Activated CD4-positive, alpha-beta T cell treated with anti-CD3 and anti-CD28 coated beads, Interleukin-2, amount 50 U/mL, for 4 hours (primary cell): ENCODE results near the gene STX10.
"Not testable (repeated sequence)": the region's sequence is repeated elsewhere in the genome, so short reads cannot be mapped to it uniquely, and the experiment has no call there.

Source experiments
- DNase-seq, 2 experiments: peaks; one replicate each; pipeline ENCODE4 v3.0.0-alpha.2; 2020

STX10 gene

DNA sequence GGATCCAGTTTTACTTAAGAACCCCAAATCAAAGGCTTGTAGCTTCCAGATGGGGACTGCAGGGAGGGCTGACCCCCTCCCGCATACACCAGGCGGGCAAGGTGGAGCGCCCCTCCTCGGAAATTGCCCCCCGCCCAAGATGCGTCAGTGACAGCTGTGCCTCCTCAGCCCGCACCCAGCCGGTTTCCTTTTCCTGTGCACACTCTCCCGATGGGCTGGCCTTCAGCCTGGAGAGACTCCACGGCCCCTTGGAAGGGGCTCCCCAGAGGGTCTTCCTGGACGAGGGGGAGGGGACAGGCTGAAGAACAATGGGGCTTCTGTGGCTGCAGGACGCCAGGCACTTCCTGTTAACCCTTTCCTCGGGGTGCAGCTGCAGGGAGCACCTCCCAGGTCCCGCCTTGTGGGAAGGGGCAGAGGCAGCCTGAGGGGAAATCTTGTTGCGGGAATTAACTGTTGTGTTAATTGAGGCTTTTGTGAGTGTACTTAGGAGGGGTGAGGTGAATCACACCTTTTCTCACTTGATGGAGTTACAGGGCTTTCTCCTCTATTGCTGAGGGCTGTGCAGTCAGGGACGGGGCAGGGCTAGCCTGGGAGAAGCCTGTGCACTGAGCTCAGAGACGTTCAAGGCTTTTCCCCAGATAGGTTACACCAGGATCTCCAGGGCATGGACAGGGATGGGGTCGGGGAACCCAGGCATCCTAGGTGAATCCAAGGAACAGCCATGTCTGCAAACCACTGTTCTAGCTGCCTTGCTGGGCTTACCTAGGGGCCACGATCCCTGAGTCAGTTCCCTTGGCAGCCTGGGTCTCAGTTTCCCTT is 14.4 kb upstream of the STX10 start:
- DNase-seq, result peak in 1 of 2 experiments; percentile 11

DNA sequence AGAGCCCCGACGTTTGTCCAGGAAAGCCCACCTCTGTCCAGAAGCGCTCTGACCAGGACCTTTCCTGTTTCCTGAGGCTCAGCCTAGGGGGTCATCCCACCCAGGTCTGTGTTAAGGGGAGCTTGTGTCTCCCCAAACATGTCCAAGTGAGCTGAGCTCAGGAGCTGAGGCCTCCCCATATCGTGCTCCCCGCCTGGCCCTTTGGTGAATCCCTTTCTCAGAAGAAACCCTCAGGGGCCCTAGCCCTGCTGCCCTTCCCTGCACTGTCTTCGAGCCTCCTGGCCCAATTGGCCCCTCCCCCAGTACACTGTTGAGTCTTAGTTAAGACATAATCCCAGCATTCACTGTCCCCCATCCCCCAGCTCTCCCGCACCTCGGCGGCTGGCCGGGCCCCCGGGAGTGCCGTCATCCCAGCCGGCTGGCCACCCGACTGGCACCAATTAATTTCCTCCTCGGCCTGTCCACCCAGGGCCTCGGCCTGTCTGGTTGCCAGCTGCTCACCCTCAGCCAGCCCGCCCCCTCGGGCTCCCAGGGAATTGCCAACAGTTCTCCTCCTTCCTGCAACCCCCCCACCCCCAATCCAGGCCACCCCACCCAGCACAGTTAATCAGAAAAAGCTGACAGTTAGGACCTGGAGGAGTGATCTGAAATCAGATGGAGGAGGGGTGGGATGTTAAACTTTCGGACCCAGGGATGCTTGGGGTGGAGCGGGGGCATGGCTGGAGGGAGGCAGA is 13.6 kb upstream of the STX10 start:
- peak in 1 of 2 experiments; percentile 18 for DNase-seq

- DNase-seq, result peak; percentile 85 to 88
These were observed 12.8 kb upstream of the STX10 start for GRCh38 chr19:13162724-13163608.

DNA sequence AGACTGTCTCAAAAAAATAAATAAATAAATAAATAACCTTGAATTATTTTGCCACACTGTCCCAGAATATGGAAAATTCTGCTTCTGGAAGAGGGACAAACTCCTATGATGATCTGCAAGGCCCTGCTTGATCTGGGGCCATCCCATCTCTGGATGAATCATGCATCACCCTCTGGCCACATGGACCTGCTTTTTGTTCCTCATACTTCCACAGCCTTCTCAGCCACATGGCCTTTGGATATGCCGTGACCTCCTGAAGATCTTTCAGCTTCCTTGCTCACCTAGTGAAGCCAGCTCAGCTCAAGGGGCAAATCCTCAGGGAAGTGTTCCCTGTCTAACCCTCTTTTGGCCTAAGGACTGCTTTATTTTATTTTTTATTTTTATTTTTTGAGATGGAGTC is 10.4 kb upstream of the STX10 start:
- no peak for DNase-seq

- no peak for DNase-seq
These were observed 9.5 kb upstream of the STX10 start for GRCh38 chr19:13159713-13160112.

DNA sequence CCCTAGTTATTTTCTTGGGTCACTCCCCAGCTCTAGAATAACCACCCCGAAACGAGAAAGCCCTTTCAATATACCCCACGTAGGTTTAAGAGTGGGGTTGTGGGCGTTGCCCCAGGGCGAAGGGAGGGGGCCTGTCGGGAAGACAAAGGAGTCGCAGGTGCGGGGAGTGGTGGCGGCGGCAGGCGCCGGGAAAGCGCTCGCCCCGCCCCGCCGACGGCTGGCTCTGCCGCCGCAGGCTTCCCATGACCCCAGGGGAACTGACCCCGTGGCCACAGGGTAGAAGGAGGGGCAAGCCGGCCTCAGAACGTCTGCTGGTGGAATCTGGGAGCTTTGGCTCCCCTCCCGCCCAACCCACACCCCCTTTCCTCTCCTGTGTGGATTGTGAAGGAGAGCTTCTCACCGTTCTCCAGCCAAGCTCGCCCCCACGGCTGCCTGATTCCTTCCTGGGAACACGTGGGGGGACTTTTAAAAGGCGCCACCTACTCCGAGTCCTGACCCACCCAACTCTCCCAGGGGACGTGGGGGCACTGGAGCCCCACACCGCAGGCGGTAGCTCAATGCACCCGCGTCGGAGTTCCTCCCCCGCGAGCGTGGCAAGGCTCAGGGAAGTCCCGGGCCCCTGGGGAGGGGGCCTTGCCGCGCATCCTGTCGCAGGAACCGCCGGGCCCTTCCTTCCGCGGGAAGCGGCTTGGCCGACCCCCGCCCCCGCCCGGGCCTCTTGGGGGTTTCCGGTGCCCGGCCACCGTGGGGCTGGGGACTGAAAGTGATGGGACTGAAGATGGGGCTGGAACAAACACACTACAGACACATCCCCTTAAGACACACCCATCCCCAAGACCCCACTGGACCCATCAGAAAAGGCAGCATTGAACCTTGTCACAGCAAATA is 5.5 kb upstream of the STX10 start:
- DNase-seq, result peak; percentile 46 to 55

DNA sequence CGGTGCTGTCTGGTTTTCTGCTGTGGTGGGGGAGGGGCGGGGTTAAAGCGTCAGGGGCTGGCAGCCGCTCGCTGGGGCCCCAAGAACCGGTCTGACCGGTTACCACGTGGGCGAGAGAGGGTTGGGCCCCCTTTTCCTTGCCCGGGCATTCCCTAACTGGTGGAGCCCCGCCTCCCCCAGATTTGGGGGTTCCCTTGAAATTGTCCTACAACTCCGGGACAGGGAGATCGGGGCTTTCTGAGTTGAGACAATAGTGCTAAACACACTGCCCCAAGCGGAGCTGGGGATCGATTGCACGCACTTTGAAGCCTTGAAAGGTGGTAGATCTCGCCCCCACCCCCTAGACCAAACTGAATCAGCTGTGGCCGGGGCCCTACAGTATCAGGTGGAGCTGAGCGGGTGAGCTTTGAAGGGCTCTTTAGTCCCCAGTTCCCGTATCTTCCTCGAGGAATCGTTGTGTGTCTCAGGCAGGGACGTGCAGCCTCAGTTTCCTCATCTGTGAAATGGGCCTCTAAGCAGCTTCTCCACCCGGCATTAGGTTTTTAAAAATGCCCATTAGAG is 4.8 kb upstream of the STX10 start:
- peak; percentile 71 to 75 for DNase-seq

DNA sequence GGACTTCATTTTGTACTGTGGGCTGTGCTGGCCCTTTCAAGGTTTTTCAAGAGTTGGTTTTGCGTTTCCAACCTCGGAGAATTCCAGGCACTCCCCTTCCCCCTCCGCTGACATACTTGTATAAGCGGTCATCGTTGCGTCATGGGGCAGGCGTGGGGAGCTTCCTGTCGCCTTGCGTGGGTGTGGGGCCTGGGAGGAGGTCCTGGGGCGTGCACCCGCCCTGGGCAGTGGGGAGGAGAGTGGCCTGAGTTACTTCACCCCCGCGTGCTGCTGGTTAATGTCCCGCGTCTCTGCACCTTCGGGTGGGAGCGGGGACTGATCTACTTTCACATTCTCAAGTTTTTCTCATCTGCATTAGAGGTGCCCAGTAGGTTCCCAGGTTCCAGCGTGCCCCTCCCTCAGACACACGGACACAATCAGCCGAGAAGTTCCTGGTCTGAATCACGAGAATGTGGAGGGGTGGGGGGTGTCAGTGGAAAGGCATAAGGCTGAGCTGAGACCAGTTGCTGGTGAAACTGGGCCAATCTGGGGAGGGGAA is 4.1 kb upstream of the STX10 start:
- peak; percentile 25 to 46 for DNase-seq

DNA sequence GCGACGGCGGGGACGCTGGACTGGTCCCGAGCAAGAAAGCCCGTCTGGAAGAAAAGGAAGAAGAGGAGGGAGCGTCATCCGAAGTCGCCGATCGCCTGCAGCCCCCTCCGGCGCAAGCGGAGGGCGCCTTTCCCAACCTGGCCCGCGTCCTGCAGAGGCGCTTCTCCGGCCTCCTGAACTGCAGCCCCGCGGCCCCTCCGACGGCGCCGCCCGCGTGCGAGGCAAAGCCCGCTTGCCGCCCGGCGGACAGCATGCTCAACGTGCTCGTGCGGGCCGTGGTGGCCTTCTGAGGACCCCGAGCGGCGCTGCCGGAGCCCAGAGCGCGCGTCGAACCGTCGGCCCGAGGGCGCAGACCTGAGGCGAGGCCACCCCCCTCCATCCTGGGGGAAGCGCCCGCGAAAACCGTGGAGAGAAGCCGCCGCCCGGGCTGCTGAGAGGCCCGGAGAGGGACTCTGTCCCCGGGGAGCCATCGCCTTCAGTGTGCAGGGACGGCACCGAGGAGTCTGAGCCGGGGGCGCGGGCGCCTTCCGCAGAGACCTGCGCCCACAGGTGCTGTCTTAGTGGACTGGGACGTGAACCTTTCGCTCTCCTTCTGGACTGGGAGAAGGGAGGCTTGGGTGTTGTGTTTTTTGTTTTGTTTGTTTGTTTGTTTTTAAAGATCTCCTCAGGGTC is 3.5 kb upstream of the STX10 start:
- DNase-seq, result no peak

GRCh38 chr19:13152974-13153568 is 2.9 kb upstream of the STX10 start:
- peak; percentile 96 to 98 for DNase-seq

GRCh38 chr19:13152356-13152973 is 2.3 kb upstream of the STX10 start:
- no peak for DNase-seq

DNA sequence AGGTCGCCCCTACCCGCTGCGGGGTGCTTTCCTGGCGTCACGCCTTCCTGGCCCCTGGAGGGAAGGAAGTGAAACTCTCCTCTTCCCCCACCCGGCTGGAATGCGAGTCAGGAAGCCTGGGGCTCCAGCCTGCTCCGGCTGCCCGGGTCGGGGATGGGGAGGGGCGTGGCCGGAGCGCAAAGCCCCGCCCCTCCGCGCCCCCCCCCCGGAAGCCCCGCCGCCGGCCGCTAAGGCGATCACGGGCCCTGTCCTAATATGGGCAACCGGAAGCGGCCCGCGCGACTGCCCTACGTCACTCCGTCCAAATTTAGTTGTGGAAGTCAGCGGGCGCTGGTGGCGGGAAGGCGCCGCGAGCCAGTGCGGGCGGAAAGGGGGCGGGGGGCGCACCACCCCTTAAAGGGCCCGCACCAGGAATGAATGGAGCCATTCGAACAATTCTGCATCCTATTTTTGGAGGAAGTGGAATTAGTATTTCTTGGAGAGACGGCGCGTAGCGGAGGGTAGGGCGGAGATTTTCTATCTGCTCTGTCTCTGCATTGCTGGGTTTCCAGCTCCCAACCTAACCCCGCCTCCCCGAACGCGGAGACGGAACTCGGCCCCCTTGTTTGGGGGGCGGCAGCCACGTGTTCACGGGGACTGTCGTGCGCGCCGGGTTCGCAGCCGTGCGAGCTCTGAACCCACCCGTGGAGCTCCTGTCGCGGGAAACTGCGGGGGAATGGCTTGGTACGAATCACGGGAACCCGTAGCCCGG is 1.6 kb upstream of the STX10 start:
- peak; percentile 91 for DNase-seq

DNA sequence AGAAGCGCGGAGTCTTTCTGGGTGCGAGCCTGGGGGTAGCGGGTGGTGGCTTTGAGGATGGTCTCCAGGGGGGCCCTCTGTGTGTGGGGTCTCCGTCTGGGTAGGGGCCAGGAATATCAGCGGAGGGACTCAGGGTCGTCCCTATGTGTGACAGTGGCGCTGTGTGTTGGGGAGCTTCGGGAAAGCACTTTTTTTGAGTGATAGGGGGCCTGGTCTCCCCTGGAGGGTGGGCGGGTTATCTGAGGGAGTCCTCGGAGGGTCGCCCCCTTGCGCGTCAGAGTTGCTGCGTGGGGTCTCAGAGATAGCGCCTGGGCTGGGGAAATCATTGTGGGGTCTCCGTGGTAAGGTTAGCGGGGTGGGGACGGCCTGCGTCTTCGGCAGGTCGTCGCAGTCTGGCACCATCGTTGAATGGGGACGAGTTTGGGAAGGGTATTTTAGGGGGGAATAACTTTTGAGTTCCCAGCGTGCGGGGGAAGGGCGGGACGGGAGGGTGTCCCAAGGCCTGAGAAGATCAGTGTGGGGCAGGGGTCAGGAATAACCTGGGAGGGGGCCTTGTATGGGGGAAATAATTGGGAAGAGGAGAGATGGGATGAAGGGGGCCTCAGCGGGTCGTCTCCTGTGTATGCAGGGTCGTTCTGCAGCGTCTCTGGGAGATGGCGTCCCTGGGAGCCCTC is 893 bp upstream of the STX10 start:
- no peak for DNase-seq

GRCh38 chr19:13149628-13150186 is 468 bp downstream of the STX10 start:
- no peak for DNase-seq

- DNase-seq, result not testable (repeated sequence)
These were observed 975 bp downstream of the STX10 start for GRCh38 chr19:13149173-13149627.

GRCh38 chr19:13146763-13147563 is 3.2 kb downstream of the STX10 start:
- no peak for DNase-seq

DNA sequence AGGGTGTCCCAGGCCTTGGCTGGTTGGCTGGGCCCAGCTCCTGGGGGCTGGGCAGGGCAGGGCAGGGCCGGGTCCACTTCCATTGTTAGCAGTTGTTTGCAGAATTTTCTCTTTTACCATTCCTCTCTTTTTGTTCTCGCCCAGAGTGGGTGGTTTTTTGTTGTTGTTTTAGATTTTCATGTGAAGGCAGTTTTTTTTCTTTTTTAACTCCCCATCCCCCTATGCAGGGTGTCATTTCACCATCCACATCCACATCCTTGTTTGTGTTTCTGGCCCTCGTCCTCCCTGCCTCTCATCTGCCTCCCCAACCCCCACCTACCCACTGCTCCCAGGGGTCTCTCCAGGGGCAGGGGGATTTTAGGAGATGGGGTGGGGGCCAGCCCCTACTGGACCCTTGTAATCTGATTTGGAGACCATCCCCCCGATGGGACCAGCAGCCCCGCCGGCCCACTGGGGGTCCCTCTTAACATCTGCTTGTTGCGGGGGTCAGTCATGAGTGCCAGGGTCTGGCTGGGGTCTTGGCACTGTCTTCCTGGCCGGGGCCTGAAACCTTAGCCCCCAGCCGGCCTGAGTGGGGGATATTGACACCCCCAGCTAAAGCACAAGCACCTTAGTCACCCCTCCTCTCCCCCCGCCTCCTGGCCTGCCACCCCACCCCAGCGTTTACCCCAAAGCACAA is 10.4 kb downstream of the STX10 start:
- no peak for DNase-seq
